ENCODE results near the gene CAMKK2.

DNA sequence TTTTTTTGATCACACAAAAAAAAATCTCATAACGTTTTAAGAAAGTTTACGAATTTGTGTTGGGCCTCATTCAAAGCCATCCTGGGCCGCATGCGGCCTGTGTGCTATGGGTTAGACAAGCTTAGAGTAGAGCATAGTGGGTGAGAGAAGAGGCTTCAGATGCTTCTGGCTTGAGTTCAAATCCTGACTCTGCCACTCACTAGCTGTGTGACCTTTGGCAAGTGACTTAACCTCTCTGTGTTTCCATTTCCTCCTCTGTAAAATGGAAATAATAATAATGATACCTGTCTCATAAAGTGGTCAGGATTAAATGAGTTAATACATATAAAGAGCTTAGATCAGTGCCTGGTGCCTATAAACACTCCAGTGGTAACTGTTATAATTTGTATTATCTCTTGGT is 80.4 kb downstream of the CAMKK2 start:
- no peak for TF ChIP-seq POLR2A (IDR thresholded peaks at IDR 0.05)
- TF ChIP-seq, protein P1, sequence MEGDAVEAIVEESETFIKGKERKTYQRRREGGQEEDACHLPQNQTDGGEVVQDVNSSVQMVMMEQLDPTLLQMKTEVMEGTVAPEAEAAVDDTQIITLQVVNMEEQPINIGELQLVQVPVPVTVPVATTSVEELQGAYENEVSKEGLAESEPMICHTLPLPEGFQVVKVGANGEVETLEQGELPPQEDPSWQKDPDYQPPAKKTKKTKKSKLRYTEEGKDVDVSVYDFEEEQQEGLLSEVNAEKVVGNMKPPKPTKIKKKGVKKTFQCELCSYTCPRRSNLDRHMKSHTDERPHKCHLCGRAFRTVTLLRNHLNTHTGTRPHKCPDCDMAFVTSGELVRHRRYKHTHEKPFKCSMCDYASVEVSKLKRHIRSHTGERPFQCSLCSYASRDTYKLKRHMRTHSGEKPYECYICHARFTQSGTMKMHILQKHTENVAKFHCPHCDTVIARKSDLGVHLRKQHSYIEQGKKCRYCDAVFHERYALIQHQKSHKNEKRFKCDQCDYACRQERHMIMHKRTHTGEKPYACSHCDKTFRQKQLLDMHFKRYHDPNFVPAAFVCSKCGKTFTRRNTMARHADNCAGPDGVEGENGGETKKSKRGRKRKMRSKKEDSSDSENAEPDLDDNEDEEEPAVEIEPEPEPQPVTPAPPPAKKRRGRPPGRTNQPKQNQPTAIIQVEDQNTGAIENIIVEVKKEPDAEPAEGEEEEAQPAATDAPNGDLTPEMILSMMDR (IDR thresholded peaks at IDR 0.05) = no peak

Data from suprapubic skin (tissue), 3 donors.